ENCODE data around the gene DNM2.
A peak's percentile ranks its signal among the peaks of the same experiment; 100 is the strongest.
"Not testable (repeated sequence)": the region's sequence is repeated elsewhere in the genome, so short reads cannot be mapped to it uniquely, and the experiment has no call there.

Gene DNM2

DNA sequence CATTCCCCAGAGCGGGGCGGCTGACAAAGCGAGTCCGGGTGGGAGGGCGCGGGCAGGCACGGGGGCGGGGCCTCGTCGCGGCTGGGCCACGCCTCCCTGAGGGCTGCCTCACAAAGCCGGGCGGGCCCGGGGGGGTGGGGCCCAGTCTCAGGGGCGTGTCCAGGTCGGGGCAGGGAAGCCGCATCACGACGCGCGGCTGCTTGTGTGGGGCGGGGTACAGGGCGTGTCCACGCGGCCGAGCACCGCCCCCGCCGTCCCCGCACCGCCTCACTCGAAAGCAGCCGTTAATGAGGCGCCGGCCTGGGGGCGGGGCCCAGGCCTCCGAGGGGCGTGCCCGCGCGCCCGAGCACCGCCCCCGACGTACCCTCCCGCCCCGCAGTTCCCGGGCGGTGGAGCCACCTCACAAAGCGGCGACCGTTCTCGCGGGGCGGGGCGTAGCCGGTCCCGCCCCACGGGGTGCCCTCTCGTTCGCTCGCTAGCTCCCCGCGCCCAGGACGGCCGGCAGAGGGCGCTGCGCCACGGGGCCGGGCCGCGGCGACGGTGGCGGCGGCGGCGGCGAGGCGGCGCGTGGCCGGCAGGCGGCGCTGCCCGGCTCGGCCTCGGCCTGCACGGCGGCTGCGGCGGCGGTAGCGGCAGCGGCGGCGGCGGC, 153.2 kb downstream of the DNM2 start, which contains the start of gene CARM1:
TSS of gene CARM1 (plus strand) at position 599 of the 649 bp plus-strand sequence. CDS start 150 bp downstream, outside the sequence.
- DNase-seq = peak; percentile 98 to 99

DNA sequence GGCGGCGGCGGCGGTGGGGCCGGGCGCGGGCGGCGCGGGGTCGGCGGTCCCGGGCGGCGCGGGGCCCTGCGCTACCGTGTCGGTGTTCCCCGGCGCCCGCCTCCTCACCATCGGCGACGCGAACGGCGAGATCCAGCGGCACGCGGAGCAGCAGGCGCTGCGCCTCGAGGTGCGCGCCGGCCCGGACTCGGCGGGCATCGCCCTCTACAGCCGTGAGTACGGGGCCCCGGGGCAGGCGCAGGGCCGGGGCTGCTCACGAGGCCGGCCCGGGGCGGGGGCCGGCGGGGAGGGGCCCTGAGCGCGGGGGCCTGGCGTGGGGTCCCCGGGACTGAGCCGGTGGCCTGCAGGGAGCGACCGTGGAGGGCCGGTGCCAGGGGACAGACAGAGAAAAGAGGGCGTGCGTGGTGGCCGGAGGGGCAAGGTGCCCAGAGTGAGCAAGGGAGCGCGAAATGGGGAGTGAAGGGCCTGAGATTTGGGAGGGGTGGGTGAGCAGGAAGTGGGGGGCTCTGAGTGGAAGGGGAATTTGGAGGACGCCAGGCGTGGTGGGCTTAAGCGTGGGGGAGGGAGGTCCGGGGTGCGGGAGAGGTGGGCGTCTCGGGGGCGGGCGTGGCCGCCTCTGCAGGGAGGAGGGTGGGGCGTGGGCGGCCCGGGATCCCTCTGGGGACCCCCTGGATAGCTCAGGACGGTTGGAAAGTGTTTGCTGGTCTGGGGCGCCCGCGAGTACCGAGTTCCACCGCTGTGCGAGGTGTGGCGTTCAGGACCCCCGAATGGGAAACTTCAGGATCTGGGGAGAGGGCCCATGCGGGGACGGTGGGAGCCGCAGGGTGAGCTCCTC, 154.0 kb downstream of the DNM2 start:
- no peak for DNase-seq

DNA sequence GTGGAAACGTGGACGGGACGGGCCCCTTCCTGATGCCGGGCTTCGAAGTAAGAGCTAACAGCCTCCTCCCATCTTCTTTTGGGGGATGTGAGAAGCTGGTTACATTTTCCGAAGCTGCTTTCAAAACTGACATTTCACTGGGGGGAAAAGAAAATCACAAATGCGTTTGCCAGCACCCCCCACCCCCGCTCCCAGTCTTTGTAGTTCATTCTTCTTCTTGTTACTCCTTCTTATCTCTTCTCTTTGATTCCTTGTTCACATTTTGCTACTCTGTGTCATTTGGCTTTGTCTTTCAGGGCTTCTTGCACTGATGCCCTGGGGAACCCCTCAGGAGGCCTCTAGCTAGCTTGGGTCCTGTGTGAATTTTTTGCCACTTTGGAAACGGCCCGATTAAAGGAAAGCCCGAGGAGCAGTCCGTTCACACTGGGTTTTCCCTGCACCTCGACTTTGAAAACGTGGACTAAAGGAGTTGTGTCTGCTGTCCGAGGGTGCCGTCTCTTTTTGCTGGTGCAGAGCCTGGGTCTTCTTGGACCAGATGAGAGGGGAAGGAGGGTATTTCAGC, 154.7 kb downstream of the DNM2 start:
- no peak for DNase-seq

DNA sequence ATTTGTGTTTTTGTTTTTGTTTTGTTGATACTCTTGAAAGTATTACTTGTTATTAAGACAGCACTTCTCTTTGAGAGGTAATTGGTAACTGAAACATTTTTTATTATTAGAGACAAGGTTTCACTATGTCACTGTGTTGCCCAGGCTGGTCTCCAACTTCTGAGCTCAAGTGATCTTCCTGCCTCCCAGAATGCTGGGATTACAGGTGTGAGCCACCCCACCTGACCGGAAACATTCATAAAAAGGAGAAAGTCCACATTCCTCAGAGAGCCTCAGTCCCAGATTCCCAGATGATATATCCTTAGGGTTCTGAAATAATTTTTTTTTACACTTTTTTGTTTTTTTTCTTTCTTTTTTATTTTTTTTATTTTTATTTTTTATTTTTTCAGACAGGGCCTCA, 156.1 kb downstream of the DNM2 start:
- no peak for DNase-seq

DNA sequence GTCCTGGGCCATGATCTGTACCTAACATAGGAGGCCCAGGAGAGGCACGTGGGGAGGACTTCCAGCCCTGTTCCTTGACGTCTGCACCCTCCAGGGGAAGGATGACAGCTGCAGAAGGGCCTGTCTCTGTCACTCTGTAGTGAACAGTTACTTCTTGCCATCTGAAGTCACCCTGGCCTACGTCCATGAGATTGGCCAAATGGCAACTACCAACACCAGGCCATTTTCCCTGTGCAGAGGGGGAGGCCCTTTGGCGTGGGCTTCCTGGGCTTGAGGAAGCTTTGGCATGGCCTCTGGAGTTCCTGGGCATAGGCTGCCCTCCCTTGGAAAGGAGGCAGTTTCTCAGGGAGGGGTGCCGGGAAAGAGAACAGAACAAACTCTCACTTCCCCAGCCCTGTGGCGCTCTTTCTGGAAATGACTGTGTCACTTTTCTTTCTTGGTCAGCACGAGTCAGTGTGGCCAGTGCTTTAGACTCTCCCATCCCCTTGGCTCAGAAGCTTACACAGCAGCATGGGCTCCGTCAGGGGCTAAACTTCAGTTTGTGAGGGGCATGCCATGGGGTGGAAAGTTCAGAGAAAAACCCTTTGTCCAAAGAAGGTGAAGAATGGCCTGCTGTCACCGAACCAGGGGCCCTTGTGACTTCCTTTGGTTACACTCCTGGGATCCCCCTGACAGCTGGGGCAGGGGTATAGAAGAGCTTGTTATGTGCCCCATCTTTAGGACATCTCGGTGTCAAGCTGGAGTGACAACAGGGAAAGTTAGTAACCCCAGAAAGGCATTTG, 158.8 kb downstream of the DNM2 start:
- no peak for DNase-seq

DNA sequence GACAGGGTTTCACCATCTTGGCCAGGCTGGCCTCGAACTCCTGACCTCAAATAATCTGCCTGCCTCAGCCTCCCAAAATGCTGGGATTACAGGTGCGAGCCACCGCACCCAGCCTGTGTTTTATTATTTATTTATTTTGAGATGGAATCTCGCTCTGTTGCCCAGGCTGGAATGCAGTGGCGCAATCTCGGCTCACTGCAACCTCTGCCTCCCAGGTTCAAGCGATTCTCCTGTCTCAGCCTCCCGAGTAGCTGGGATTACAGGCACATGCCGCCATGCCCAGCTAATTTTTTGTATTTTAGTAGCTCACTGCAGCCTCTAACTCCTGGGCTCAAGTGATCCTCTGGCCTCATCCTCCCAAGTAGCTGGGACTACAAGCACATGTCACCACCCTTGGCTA, 159.7 kb downstream of the DNM2 start:
- DNase-seq = not testable (repeated sequence)

DNA sequence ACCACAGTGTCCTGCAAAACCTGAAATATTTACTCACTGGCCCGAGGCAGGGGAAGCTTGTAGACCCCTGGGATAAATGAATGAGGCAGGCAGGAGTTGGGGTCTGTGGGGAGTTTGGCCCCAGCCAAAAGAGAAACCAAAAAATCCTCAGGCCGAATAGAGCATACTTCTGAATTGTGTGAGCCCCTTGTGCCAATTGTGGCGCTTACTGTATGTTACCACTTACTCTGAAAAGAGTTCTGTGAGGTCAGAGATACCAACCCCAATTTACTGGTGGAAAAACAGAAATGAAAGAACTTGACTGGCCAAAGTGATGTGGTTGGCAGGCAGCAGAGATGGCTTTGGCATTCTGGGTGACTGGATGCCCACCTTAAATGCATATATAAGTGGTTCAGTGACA, 160.4 kb downstream of the DNM2 start:
- DNase-seq = no peak

All from CD4-positive, alpha-beta T cell treated with Interleukin-1 beta for 1 hour (primary cell).